HG03045 (cell line): ENCODE data around the gene MAPK1IP1L.
A peak's percentile ranks its signal among the peaks of the same experiment; 100 is the strongest.

Experiments
- ATAC-seq: cut with Tn5 transposase; IDR thresholded peaks from one replicate; pipeline ENCODE4 v1.9.1; 2021; ENCODE audit warnings: mild to moderate bottlenecking, moderate library complexity; ENCODE audit not compliant: unreplicated experiment

Gene MAPK1IP1L

DNA sequence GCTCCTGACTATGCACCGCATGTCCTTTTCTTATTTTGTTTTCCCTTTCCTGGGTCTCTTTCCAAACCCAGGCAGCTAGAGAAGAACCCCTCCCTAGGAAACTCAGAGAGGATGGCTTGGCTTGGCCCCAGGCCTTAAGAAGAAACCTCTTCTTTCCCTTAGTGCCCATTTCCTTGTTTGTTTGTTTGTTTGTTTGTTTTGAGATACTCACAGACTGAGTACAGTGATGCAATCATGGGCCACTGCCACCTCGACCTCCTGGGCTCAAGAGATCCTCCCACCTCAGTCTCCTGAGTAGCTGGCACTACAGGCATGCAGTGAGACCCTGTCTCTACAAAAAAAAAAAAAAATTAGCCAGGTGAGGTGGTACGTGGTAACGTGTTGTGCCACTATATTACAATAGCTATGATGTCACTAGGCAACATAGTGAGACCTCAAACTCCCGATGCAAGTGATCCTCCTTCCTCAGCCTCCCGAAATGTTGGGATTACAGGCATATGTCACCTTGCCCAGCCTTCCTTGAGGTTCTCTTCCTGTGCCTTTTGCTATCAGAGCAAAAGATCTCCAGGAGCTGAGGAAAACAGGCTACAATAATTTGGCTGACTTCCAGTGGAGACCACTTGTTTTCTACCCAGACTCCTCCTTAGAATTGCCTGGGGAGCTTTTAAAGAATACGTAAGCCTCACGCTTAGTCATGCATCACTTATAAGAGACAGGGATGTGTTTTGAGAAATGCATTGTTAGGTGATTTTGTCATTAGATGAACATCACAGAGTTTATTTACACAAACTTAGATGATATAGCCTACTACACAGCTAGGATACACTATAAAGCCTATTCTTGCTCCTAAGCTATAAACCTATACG is 43.1 kb downstream of the MAPK1IP1L start:
- no peak for ATAC-seq

DNA sequence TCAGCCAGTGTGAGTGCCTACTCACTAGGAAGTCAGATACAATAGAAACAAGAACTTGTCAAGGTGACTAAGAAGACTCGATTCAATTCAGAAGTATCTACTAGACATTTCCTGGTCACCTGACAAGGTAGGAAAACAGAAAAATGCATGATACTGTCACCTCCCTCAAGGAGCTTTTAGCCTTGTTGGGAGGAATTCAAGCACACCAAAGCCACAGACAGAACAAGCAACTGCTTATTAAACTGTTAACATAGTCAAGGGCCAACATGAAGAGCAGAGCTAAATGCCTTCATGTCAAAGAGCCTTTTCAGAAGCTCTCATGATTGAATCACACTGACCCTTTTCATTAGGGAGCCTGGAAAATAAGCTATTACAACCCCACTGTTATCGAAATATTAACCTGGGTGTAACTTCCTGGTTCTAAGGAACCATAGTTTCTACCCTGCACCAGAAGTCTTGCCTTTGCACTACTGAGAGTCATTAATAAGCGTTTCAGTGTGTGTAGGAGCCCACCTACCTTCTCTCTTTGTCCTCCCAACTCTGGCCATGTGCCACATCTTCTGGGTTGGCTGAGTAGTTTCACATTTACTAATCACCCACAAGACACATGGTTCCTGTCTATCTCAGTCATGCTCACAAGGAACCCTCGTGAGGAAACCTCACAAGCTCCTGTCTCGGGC is 46.6 kb downstream of the MAPK1IP1L start:
- ATAC-seq, result peak; percentile 75

DNA sequence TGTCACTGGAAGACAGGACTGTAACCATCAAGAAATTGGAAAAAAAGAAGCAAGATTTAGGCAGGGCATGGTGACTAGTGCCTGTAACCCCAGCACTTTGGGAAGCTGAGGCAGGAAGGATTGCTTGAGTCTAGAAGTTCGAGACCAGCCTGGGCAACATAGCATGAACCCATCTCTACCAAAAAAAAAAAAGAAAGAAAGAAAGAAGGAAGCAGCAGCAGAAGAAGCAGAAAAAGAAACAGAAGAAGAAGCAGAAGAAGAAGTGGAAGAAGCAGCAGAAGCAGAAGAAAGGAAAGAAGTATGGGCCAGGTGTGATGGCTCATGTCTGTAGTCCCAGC is 47.1 kb downstream of the MAPK1IP1L start:
- no peak for ATAC-seq

DNA sequence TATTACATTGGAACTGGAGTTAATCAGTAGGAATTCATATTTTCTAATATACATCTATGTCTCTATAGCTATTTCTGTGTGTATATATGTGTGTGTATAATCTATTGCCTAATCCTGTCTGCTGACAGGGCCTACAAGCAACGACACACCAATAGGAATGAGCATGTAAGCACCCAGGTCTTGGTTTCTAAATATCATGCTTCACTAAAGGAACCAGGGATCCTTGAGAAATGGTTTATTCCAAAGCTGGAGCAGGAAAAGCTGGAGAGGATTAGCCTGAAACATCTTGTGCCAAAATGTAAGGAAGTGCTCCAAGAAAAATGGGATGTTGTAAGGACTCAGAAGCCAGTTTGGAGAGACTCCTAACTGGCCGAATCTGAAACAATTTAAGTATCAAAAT is 48.3 kb downstream of the MAPK1IP1L start:
- no peak for ATAC-seq

DNA sequence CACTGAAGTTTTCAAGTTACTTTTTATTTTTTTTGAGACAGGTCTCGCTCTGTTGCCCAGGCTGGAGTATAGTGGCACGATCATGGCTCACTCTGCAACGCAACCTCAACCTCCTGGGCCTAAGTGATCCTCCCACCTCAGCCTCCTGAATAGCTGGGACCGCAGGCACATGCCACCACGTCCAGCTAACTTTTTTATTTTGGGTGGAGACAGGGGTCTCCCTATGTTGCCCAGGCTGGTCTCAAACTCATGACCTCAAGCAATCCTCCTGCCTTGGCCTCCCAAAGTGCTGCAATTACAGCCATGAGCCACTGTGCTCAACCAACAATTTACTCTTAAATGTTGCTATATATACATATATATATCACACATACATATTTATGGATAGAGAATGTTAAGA is 50.3 kb downstream of the MAPK1IP1L start:
- ATAC-seq, result no peak

DNA sequence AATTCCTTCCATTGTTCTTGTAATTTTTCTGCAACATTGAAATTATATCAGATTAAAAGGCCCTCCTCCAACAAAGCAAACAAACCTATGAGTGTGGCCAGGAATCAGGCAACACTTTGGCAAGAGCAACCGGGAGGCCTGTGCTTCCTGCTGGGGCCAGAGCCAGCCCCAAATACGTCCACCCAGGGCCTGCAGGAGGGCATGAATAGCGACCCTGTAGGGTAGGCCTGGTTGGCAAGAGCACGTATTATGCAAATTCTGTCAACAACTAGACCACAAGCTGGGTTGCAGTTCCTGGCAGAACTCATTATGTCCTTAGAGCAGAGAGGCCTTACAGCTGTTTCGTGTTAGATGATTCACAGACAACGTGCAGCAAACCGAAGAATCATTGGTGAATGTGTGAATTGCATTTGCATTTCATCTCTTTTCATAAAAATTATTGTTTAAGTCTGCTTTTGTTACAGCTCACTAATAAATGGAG is 50.7 kb downstream of the MAPK1IP1L start:
- ATAC-seq, result peak; percentile 73

DNA sequence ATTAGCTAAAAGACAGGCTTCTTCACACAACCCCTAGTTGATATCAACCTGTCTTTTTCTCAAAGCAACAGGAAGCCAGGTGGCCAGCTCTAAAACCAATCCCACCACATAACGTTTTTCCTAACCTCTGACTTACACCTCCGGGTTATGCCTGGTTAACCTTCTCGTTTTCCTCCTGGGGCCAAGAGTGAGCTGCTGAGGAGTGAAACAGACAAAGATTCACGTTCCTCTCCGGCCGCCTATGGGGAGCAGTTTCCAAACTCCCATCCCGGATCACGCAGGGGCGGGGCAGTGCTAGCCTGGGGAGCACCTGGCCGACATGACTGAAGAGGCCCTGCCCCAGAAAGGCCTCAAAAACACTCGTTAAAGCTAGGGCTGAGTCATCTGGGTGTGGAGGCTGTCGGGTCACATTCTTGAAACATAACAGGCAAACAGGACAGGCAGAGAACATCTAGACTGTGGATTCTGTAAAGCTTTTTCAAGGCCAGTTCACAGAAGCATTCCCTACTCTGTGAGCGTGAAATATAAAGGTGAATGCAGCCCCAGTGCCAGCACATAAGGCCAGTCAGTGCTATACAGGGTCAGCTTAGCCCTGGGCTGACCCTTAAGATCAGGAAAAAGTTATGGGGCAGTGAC is 51.7 kb downstream of the MAPK1IP1L start:
- ATAC-seq, result peak; percentile 35

DNA sequence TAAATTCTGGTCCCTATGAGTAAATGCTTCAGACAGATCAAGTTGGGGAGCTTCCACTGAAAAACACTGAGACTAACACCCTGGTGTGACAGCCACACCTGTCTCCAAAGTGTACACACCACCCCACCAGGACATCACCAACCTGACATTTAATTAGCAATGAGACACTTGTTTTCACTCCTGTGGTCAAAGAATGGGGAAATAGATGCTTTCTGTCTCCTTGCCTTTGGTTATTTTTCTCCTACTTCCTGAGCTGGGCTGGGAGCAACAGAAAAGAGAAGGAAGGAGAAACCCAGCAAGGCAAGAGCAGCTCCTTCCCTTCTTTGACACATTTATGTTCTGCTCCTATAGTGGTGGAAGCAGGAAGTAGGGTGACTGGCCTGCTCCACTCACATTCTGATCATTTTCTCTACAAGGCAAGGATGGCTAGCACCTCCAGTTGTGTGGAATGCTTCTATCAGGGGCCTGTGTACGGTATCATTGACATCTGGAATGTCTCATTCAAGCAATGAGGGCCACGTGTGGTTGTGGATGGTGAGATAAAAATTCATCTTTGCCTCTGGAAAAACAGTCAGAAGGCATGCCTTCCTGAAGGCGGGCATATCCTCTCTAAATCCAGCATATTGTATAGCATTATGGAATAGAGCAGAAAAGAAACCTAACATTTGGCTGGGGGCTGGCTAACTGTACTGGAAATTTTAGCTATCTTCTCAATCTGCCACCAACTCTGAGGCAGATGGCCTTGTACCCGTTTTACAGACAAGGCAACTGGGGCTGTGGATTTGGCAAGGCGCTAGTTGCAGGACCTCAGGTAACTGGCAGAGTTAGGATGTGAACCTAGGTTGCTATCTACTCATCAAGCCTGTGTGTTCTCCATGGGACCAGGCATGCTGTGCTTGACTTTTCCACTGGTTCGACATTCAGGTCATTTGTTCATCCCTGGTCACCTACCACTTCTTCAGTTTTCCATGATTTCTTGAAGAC is 52.8 kb downstream of the MAPK1IP1L start:
- ATAC-seq, result no peak

DNA sequence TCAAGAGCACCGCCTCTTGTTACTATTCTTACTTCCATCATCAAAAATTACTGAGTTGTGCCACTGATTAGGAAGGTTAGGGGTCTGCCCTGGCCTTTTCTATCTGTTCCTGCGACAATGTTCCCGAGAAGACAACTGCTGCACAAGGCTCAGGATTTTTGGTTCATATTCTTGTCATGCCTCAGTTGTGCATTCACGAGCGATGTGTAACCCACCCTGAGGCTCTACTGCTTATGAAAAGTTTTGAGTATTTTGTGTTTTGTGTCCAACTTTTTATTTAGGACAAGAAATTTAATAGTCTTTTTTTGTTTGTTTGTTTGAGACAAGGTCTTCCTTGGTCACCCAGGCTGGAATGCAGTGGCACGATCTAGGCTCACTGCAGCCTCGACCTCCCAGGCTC is 54.5 kb downstream of the MAPK1IP1L start:
- no peak for ATAC-seq

DNA sequence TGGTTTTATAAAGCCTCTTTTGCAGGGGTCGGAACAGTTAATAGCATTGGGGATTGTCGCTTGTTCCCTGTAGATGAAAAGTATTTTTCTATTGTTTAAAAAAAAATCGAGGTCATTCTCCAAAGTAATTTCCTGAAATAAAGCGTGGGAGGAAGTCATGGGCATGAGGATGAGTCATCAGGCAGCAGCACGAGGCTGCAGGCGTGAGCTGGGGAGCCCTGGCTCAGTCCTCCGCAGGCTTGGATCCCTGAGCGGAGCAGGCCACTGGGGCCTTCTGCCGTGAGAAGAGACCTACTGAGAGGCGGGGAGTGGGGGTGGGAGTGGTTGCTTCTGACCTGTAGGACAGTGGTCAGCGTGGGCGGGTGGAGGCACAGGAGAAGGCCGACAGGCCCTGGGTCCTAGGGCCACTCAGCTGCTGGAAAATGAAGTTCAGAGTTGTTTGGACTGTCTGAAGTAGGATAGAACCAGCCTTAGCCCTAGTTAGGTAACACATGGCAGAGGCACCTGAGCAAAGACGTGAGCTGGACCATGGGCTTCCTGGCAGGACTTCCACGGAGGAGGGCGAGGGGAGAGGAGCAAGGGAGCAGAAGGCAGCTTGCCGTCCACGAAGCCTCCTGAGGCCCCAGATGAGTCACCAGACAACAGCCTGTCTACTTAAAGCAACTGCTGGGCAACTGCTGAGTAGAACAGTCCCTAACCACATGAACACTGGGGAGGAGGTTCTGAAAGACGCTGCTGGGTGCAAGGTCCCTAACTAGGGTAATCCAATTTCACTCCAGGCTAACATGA is 56.5 kb downstream of the MAPK1IP1L start:
- peak; percentile 65 for ATAC-seq

DNA sequence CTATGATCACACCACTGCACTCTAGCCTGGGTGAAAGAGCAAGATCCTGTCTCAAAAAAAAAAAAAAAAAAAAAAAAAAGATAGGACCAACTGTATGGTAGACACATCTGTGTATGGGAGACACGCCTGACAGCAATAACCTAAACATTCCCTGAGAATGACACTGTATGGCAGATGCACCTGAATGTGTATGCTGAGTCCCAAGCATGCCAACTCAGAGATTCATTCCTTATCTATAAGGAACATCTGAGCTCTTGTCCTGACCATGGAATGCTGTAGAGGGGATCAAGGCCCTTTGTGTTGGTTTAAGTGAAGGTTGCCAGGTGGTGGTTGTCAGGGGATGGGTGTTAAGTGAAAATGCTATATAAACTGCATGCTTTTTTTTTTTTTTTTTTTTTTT is 58.4 kb downstream of the MAPK1IP1L start:
- ATAC-seq, result no peak

DNA sequence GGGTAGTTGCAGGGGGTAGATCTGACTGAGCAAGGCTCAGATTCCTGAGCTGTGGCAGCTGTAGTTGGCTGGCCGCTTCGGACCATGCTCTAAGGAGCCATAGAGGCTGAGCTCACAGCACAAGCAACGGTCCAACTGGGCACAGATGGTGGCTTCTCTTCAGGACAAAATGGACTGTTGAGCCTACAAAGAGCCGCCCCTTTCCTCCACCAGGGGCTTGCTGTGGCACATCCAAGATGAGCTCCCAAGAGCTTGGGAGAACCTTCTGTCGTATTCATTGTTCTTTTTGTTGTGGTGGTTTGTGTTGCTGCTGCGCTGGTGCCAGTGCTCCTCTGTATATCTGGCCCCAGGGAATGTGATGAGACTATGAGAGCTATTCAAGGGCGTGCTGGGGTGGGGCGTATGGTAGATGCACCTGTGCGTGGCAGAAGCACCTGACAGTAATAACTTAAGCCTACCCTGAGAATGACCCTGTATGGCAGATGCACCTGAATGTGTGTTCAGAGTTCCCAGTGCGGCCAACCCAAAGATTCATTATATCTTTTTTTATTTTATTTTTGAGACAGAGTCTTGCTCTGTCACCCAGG is 59.8 kb downstream of the MAPK1IP1L start:
- no peak for ATAC-seq

DNA sequence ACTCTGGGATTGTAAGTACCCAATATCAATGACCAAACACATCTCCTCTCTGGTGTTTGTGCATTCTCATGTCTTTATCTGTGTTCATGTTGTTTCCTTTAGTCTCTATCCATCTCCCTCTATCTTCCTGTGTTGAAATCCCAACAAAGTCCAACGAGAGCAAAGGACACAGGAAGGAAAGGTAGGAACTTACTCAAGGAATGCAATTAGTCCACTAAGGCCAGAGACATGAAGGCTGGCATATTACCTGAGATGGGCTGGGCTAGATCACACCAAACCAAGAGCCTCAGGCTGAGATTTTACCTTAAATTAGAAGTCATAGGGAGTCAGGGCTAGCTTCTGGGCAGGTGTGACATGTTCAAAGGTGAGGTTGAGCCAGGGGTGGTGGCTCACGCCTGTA is 63.3 kb downstream of the MAPK1IP1L start:
- no peak for ATAC-seq

DNA sequence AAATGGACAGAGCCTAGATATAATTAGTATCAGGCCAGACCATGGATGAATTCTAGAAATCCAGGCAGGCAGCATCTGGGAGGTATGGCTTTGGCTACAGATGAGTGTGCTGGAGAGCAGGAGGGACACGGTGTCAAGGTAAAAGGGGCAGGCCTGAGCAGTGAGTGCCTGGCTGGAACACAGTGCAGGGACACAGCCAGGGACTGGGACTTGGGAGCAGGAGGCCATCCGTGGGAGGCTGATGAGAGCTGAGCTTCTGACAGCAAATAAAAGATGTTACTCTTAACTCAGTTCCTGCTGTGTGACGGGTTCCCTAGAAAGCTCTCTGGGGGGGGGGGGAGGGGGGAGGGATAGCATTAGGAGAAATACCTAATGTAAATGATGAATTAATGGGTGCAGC is 64.0 kb downstream of the MAPK1IP1L start:
- no peak for ATAC-seq

DNA sequence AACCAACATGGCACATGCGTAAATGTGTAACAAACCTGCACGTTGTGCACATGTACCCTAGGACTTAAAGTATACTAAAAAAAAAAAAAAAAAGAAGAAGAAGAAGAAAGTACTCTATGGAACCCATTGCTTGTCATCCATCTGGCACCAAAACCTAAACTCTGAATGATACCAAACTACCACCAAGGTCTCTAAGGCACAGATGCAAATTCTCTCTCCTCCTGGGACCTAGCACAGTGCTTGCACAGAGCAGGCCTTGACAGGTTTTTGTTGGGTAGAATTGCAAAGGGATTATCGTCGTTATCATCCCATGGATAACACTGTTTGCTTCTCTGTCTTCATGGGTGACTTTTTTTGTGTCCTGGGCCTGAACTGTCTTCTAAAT is 64.4 kb downstream of the MAPK1IP1L start:
- no peak for ATAC-seq

DNA sequence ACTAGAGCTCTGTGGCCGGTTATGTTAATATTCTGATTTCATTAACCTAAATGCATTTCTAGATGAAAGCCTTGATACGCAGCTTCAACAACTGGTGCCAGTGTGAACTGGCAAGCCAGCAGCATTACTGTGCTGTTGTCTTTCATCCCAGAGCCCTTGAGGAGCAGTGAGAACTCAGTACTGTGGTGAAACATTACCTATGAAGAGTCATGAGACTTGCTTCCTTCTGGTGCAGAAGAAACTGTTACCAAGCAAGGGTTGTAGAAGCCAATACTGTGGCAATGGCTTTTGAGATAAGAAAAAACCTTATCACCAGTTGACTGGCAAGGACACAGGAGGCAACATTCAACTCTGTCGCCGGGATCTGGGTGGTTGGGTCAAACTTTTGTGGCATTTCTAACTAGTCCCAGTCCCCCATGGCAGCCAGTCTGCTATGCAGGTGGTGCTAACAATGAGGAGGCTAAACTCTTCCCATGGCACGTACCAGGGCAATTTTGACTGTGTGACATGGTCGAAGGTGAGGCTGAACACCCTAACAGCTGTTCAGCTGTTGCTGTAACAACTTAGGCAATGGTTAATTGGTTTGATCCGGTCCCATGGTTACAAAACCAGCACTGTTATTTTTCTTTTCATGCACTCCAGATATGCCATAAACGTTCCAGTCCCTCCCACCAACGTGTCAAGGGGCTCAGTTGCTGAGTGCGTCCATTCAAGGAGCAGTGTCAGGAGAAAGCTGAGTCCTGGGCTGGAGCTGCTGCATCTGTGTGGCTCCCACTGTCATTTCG is 65.0 kb downstream of the MAPK1IP1L start:
- no peak for ATAC-seq

DNA sequence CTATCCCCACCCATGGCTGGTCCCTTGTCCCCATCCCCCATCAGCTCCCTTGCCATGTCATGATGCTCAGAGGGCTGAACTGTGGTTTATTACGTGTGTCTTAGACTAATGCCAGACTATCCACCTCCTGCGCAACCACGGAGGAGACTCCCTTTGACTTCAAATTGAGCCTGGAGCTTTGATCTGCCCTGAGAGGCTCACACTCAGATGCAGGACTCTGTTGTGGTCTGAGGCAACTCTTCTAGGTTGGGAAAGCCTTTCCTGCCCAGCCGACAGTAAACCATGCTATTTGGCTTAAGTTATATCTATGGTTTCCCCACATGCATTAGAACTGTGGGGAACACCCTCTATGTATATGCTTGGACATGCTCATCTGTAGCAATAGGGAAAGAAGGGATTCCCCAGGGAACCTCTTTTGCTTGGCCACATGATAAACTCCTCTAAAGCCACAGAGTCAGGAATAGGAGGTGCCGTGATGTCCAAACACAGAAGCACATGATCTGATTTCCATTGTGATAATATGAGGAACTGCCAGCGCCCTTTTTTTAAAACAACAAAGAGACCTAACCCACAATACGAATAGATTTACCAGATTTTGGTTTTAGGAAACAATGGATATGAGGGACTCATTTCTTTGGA is 66.5 kb downstream of the MAPK1IP1L start:
- ATAC-seq, result no peak

DNA sequence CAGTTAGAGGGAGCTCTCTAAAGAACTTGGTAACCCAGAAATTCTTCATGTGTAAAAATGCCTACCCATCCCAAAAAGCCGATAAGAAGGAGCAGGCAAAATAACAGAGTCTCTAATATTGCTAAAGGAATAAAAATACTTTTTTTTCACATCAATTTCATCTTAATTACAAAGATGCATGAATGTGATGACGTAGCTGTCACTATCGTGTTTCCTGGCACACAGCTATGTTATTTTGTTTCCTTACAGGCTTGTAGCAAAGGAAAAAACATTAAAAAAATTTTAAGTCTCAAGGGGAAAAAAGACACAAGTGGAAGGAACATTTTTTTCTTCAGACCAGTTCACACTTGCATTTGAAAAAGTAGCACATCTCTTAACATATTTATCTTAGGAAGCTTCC is 67.3 kb downstream of the MAPK1IP1L start:
- no peak for ATAC-seq
